Liver (tissue), 9 donors: ENCODE data around the gene NKAIN2. TPM values are rescaled to one million over a fixed set of nuclear protein-coding genes. Genes with fewer than 3 reads are reported as not detected.

Experiments
- DNase-seq: peaks from one replicate; pipeline ENCODE4 v3.0.0-alpha.2; 2017; ENCODE audit warnings: low spot score
- H3K27ac ChIP-seq, 2 donors: one replicate each; pipeline ENCODE4 v1.7.0; 2013; ENCODE audit warnings: inconsistent platforms in 2 of 2, low read length in 2 of 2, control low read depth in 1 of 2, low read depth in 1 of 2, mild to moderate bottlenecking in 1 of 2
- H3K27me3 ChIP-seq, 4 donors: one replicate each; pipeline versions ENCODE4 v1.6.1 to v1.7.0; 2013; ENCODE audit warnings: low read length in 3 of 4, inconsistent platforms in 1 of 4, mild to moderate bottlenecking in 1 of 4, moderate library complexity in 1 of 4; ENCODE audit not compliant: control insufficient read depth in 4 of 4, insufficient read depth in 4 of 4
- H3K36me3 ChIP-seq, 4 donors: one replicate each; pipeline versions ENCODE4 v1.6.1 to v1.7.0; 2013; ENCODE audit warnings: low read length in 3 of 4, mild to moderate bottlenecking in 3 of 4, low read depth in 1 of 4, moderate library complexity in 1 of 4; ENCODE audit not compliant: control insufficient read depth in 4 of 4, insufficient read depth in 3 of 4
- H3K4me1 ChIP-seq, 4 donors: one replicate each; pipeline versions ENCODE4 v1.6.1 to v1.7.0; 2013; ENCODE audit warnings: low read length in 3 of 4, mild to moderate bottlenecking in 3 of 4, moderate library complexity in 1 of 4; ENCODE audit not compliant: control insufficient read depth in 4 of 4, insufficient read depth in 4 of 4
- H3K4me3 ChIP-seq, 3 donors: one replicate each; pipeline versions ENCODE4 v1.6.1 to v1.7.0; 2013; ENCODE audit warnings: low read length in 3 of 3, control low read depth in 1 of 3, low read depth in 1 of 3, mild to moderate bottlenecking in 1 of 3
- H3K9ac ChIP-seq, 2 donors: one replicate each; pipeline ENCODE4 v1.7.0; 2013; ENCODE audit warnings: low read length in 2 of 2, mild to moderate bottlenecking in 2 of 2, moderate library complexity in 2 of 2, control low read depth in 1 of 2, low read depth in 1 of 2
- H3K9me3 ChIP-seq, 4 donors: one replicate each; pipeline versions ENCODE4 v1.6.1 to v1.7.0; 2013; ENCODE audit warnings: low read length in 3 of 4; ENCODE audit not compliant: control insufficient read depth in 4 of 4
- ATF3 ChIP-seq: IDR thresholded peaks from 2 replicates; pipeline ENCODE4 v1.6.1; 2016; ENCODE audit warnings: antibody characterized with exemption
- CTCF ChIP-seq: fragments of 150-350 bp; IDR thresholded peaks from 2 replicates; pipeline ENCODE4 v1.5.1; 2017; ENCODE audit warnings: improper control_type of control experiment, low read depth, low read length; ENCODE audit not compliant: missing input control
- EGR1 ChIP-seq, 2 donors: IDR thresholded peaks; 2 replicates each; pipeline ENCODE4 v1.6.1; 2016 to 2018; ENCODE audit warnings: antibody characterized with exemption in 2 of 2, low read depth in 2 of 2
- FOXA2 ChIP-seq: IDR thresholded peaks from 2 replicates; pipeline ENCODE4 v1.6.1; 2016; ENCODE audit warnings: antibody characterized with exemption
- GABPA ChIP-seq, 2 donors: IDR thresholded peaks in 1 of 2; conservative IDR thresholded peaks in 1 of 2; 2 replicates each; pipeline ENCODE4 v1.6.1; 2016; ENCODE audit warnings: antibody characterized with exemption in 2 of 2, mild to moderate bottlenecking in 1 of 2, moderate library complexity in 1 of 2
- HNF4A ChIP-seq, 2 donors: conservative IDR thresholded peaks; 2 replicates each; pipeline ENCODE4 v1.6.1; 2016; ENCODE audit warnings: antibody characterized with exemption in 2 of 2, mild to moderate bottlenecking in 2 of 2
- HNF4G ChIP-seq: IDR thresholded peaks from 2 replicates; pipeline ENCODE4 v1.6.1; 2016; ENCODE audit warnings: antibody characterized with exemption
- JUND ChIP-seq, 2 donors: IDR thresholded peaks; 2 replicates each; pipeline ENCODE4 v1.6.1; 2016; ENCODE audit warnings: antibody characterized with exemption in 2 of 2
- NR2F2 ChIP-seq: IDR thresholded peaks from 2 replicates; pipeline ENCODE4 v1.6.1; 2016; ENCODE audit warnings: antibody characterized with exemption
- RAD21 ChIP-seq, 2 donors: IDR thresholded peaks; 2 replicates each; pipeline ENCODE4 v1.6.1; 2016; ENCODE audit warnings: antibody characterized with exemption in 2 of 2, mild to moderate bottlenecking in 2 of 2
- RXRA ChIP-seq, 2 donors: IDR thresholded peaks; 2 replicates each; pipeline ENCODE4 v1.6.1; 2017 to 2018; ENCODE audit warnings: antibody characterized with exemption in 2 of 2, mild to moderate bottlenecking in 1 of 2
- SP1 ChIP-seq: IDR thresholded peaks from 2 replicates; pipeline ENCODE4 v1.6.1; 2018; ENCODE audit warnings: antibody characterized with exemption, mild to moderate bottlenecking
- TAF1 ChIP-seq: conservative IDR thresholded peaks from 2 replicates; pipeline ENCODE4 v1.6.1; 2016; ENCODE audit warnings: antibody characterized with exemption, mild to moderate bottlenecking
- YY1 ChIP-seq: IDR thresholded peaks from 2 replicates; pipeline ENCODE4 v1.6.1; 2016; ENCODE audit warnings: antibody characterized with exemption, mild to moderate bottlenecking
- WGBS: extraction: QIAGEN DNeasy Blood & Tissue Kit; methylation state at CpG from one replicate; pipeline ENCODE4 v1.1.7; 2013; 5-methylcytosine and 5-hydroxymethylcytosine counted together
- polyA plus RNA-seq, 2 donors: library from polyadenylated mRNA; stranded (reverse) in 1 of 2; unstranded in 1 of 2; fragments of 200-250 nt in 1 of 2; fragments of >200 nt in 1 of 2; fragmentation: Nextera tagmentation in 1 of 2; extraction: Ambion mirVana in 1 of 2; gene quantifications; one replicate each; pipeline versions ENCODE4 v1.2.1 to v1.2.3, GENCODE V29; 2013 to 2015
- total RNA-seq, 2 donors: library from RNA; depleted of rRNA; stranded (reverse); fragments of >200 nt; gene quantifications; one replicate each; pipeline ENCODE4 v1.2.3, GENCODE V29; 2014
- TF ChIP-seq, protein P1 (sequence below): IDR thresholded peaks from 2 replicates; pipeline ENCODE4 v1.6.1; 2016; ENCODE audit warnings: antibody characterized with exemption
- TF ChIP-seq, protein P2 (sequence below): IDR thresholded peaks from 2 replicates; pipeline ENCODE4 v1.6.1; 2016; ENCODE audit warnings: antibody characterized with exemption, mild to moderate bottlenecking
- donor health status: healthy.
- donor health status: healthy.
- donor health status: healthy.
- donor health status: healthy.
- donor health status: healthy.

The NKAIN2 gene
- total and polyA plus RNA-seq, 4 donors, result 0.05 to 0.14 TPM; not detected in 2

DNA sequence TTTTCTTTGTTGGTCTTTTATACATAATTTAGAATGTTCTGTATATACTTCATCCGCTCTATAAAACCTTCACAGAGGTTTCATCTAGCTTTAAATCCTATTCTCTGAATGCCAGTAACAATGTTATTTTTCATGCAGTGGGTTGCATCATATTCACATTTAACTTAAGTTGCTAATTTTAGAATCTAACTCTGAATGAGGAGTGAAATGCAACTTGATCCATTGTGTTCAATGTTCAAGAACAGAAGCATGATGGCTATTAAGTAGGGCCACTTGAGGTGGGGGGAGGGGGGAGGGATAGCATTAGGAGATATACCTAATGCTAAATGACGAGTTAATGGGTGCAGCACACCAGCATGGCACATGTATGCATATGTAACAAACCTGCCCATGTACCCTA, 224.5 kb downstream of the NKAIN2 start:
- 95% methylated on average over 2 of the region's 2 CpGs for WGBS
- H3K9me3 ChIP-seq, result no peaks in the 10 kb centered on the region
- no peak overlapping the region for H3K9ac ChIP-seq
- no peaks in the 10 kb centered on the region for H3K4me1 ChIP-seq
- no peak overlapping the region for H3K4me3 ChIP-seq
- TF ChIP-seq, protein P1, sequence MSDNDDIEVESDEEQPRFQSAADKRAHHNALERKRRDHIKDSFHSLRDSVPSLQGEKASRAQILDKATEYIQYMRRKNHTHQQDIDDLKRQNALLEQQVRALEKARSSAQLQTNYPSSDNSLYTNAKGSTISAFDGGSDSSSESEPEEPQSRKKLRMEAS, result no peak
- no peak for TF ChIP-seq NR2F2
- TF ChIP-seq RAD21 (IDR thresholded peaks at IDR 0.05), result no peak
- no peak for TF ChIP-seq JUND (IDR thresholded peaks at IDR 0.05)
- no peak for TF ChIP-seq ATF3
- TF ChIP-seq, protein P2, sequence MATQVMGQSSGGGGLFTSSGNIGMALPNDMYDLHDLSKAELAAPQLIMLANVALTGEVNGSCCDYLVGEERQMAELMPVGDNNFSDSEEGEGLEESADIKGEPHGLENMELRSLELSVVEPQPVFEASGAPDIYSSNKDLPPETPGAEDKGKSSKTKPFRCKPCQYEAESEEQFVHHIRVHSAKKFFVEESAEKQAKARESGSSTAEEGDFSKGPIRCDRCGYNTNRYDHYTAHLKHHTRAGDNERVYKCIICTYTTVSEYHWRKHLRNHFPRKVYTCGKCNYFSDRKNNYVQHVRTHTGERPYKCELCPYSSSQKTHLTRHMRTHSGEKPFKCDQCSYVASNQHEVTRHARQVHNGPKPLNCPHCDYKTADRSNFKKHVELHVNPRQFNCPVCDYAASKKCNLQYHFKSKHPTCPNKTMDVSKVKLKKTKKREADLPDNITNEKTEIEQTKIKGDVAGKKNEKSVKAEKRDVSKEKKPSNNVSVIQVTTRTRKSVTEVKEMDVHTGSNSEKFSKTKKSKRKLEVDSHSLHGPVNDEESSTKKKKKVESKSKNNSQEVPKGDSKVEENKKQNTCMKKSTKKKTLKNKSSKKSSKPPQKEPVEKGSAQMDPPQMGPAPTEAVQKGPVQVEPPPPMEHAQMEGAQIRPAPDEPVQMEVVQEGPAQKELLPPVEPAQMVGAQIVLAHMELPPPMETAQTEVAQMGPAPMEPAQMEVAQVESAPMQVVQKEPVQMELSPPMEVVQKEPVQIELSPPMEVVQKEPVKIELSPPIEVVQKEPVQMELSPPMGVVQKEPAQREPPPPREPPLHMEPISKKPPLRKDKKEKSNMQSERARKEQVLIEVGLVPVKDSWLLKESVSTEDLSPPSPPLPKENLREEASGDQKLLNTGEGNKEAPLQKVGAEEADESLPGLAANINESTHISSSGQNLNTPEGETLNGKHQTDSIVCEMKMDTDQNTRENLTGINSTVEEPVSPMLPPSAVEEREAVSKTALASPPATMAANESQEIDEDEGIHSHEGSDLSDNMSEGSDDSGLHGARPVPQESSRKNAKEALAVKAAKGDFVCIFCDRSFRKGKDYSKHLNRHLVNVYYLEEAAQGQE, result no peak
- TF ChIP-seq YY1, result no peak
- TF ChIP-seq SP1, result no peak
- TF ChIP-seq FOXA2, result no peak
- no peak for TF ChIP-seq EGR1 (IDR thresholded peaks at IDR 0.05; ENCODE audit: low read depth in 2 of 2)
- no peak for TF ChIP-seq CTCF
- no peak for TF ChIP-seq HNF4A (conservative IDR thresholded peaks at IDR 0.05)
- H3K27ac ChIP-seq, result no peak overlapping the region
- no peak for DNase-seq
- no peaks in the 10 kb centered on the region for H3K27me3 ChIP-seq
- no peaks in the 10 kb centered on the region for H3K36me3 ChIP-seq

GRCh38 chr6:124029567-124029966, 225.9 kb downstream of the NKAIN2 start:
- DNase-seq, result no peak
- no peak overlapping the region for H3K9ac ChIP-seq
- no peak overlapping the region for H3K4me3 ChIP-seq
- H3K36me3 ChIP-seq, result no peaks in the 10 kb centered on the region
- H3K27ac ChIP-seq, result no peak overlapping the region
- TF ChIP-seq HNF4G (no peak), RXRA (IDR thresholded peaks at IDR 0.05) (no peak), JUND (IDR thresholded peaks at IDR 0.05) (no peak), GABPA (IDR thresholded peaks at IDR 0.05 in 1 of 2, conservative IDR thresholded peaks at IDR 0.05 in 1 of 2) (no peak), TAF1 (no peak), NR2F2 (no peak), EGR1 (IDR thresholded peaks at IDR 0.05; ENCODE audit: low read depth in 2 of 2) (no peak), FOXA2 (no peak), HNF4A (conservative IDR thresholded peaks at IDR 0.05) (no peak), YY1 (no peak), ATF3 (no peak)
- no peaks in the 10 kb centered on the region for H3K4me1 ChIP-seq
- H3K9me3 ChIP-seq, result no peaks in the 10 kb centered on the region
- H3K27me3 ChIP-seq, result no peaks in the 10 kb centered on the region
- 79% methylated on average over 5 of the region's 5 CpGs for WGBS
